D341Med (cell line): ENCODE data around the gene SLC41A1.
A peak's percentile ranks its signal among the peaks of the same experiment; 100 is the strongest.

Experiments used
- DNase-seq: peaks from one replicate; pipeline ENCODE4 v3.0.0; 2012; ENCODE audit warnings: low spot score

SLC41A1 gene

DNA sequence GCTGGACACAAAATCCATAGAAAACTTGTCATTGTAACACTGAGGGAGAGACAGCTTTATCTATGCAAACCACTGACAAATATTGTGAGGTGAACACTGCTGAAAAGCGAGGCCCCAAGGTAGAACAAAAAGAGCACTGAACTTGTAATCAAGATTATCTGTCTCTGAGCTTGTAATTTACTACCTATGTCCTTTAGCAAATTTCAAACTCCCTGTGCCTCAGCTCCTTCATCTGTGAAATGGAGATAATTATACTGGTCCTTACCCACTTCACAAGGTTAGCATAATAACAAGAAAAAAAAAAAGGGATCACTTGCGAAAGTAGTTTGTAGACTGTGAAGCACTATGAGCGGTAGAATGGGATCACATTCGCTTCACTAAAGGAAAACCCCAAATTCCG, 58.1 kb downstream of the SLC41A1 start:
- no peak for DNase-seq

DNA sequence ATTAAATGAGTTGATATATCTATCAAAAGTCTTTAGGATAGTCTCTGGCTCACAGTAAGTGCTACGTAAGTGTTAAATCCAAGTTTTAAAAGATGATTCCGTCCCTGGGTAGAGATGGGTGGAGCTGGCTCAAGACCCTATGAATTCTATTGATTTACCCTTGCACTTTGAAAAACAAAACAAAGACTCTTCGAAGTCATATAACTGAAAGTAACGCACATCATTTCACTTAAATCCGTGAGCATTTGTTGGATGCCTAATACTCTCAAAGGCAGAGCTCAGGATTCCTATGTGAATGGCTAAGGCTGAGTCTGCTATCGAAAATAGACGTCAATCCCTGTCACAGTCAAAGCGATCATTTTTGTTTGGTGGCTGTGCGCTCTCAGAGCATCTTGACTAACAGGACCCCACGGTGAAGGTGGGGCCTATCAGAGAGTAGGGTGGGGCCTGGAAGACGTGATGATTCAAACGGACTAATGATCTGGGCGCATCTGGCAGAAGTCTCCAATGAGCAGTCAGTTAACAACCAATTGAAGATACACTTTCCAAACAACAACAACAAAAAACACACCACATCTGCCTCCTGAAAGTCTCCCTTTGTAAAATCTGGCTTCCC, 61.9 kb downstream of the SLC41A1 start:
- DNase-seq = no peak

DNA sequence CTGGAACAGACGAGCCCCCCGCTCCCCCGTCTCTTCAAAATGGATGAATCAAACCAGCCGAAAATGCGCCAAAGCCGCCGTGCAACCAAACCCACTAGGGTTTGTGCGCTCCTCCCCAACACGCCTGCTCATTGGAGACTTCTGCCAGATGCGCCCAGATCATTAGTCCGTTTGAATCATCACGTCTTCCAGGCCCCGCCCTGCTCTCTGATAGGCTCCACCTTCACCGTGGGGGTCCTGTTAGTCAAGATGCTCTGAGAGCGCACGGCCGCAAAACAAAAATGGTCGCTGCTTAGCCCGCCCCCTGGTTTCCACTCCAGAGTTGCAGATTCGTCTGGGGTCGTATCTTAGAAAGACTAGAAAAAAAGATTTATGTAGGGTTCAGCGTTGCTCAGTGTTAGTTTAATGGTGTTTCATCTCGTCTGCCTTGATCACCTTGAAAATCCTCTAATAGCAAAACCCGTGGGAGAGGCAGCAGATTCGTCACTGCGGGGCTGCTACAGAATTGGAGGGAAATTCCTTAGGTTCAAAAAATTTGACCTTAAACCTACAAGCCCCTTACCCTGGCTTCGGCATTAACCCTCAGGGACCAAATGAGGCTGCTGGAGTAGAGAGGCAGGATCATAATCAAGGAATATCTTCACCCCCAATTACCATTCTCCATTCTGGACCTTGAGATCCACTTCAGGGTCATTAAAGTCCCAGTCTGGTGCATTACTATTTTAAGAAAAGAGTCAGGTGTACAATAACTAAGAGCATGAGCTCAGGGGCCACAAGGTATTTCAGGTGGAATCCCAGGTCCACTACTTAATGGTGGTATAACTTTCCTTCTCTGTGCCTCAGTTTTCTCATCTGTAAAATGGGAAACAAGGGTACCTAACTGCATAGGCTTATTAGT, 62.6 kb downstream of the SLC41A1 start, which contains the start of gene NUCKS1:
Gene NUCKS1, minus strand, starts transcription at position 45 of the 898 bp plus-strand sequence. CDS start 209 bp downstream, outside the sequence.
- DNase-seq = peak; percentile 91

DNA sequence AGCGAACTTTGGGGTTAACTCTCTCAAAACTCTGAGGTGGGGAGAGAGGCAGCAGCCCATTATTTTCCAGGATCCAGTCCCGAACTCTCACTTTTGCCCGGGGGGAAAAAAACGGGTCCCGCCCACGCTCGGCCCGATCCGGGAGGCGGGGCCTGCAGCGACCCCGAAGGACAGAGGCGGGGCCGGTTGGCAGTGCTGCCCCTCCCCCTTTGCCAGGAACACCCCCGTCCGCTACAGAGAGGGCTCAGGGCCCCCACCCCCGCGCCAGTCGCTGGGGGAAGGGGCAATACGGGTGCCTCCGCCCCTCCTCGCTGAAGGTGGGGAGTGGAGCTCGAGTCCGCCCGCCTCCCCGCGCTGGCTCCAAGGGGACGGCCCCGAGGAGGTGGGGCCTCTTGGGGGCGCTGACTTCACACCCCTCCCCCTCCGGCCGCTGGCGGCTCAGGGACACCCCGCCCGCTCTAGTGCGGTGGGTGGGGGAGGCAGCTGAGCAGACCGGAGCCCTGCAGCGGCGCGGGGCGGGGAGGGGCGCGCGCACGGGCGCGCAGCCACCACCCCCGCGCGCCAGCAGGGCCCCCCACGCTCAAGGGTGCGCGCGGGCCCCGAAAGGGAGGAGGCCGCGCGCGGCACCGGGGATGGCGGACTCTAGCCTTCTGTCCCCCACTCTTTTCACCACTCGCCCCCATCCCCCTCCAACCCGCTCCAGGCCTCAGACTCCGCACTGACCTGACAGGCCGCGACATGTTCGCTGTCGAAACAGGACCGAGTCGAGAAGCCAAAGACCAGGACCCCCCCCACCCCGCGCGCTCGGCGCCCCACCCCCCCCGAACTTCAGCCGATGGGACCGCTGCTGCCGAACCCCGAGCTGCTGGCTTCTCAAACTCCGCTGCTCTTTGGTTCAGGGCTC, 63.5 kb downstream of the SLC41A1 start:
- DNase-seq = peak; percentile 97

DNA sequence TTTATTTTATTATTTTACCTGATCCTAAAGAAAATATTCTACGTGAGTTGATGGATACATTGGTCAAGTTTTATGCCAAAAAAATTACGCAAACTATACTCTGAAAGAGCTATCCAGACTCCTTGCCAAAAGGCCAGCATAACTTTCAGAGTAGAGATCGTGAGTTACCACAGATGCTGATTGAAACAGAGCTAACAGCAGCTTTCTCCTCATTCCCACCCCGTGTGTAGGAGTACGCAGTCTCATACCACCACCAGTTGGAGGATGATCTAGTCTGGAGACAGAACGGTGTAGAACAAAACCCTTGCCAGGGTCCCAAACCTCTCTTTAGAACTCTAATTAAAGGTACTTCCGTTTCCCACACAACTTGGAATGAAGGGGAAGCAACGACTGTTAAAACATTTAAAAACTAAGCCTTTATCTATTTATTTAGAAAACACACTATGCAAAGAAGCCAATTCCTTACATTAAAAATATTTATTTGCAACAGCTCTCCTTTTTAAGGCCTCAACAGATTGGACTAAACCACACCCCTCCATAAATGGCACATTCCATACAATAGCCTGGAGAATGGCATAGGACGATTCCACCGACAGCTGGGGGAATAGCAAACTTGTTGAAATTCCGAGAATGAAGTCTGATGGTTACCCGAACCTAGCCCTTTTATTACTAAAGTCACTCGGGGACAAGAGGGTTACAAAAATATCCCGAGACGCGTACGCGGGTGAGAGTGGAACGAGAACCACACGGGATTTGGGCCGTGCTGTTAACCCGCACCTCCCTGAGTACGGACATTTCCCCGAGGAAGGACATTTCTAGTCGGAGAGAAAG, 64.4 kb downstream of the SLC41A1 start:
- peak; percentile 28 for DNase-seq

DNA sequence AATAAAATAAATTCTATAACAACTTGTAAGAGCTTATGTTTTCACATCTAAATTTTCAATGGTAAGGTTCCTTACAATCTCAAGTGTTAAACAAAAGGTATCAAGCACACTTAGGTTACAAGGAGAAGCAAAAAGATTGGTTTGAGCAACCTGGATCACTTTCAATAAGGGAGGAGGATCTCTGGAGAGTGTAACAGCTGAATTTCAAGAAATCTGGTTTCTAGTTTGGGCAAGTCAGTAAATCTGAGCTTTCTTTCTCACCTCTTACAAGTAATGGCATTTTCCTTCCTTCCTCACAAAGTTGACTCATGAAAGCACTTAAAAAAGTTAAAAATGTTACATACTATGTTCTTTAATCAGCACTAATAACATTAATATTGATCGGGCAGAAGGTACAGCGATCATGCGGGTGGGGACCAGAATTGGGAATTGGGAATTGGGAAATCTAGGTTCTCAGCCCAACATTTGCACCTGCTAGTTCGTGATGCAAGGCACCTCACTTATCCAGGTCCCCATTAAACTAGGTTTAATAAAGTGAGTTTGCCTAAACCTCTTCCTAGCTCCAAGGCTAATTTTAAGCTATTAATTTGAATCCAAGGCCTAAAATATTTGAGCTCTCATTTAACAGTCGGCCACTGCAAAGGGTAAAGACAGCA, 66.1 kb downstream of the SLC41A1 start:
- no peak for DNase-seq

DNA sequence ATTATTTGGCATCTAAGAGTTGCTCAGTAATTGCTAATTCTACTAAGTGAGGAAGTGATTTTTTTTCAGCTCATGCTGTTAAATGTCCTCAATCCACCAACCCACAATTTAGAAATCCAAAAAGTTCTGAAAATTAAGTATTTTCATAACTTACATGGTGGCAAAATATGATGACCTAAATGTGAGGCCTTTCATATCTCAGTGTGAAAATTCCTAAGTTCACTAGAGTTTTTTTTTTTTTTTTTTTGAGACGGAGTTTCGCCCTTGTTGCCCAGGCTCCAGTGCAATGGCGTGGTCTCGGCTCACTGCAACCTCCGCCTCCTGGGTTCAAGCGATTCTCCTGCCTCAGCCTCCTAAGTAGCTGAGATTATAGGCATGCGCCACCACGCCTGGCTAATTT, 68.6 kb downstream of the SLC41A1 start:
- no peak for DNase-seq

DNA sequence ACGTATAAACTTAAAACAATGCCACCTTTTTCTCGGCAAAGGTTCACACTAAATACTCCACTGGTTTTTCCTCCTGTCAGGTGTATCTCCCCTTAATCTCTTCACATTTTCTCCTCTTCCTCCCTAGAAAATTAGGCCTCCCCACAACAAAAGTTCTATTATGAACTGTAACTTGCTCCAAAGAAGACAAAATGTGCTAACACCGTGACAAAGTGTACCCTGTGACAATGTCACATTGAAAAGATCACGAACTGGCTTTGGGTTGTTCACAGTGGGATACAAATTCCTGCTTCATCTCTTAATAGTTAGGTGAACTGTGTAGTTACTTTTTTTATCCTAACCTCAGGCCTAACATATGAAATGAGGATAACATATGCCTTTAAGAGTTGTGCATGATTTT, 69.0 kb downstream of the SLC41A1 start:
- no peak for DNase-seq

DNA sequence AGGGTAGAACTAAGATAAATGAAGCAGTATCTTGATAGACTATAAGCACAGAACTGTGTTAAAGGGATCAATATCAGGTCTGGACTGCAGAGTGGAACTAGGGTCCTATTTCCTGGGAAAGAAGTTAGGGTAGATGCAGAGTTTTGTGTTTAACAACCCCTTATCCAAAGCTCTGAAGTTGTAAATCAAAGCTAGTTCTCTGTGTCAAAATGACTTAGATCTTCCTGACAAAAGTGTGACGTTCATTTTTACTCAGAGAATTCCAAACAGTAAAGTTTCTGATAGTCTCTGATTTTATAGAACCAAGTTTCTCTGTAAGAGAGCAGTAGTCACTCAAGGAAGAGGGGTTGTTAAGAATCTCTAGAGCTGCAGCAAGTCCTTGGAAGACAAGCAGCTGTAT, 71.3 kb downstream of the SLC41A1 start:
- no peak for DNase-seq

DNA sequence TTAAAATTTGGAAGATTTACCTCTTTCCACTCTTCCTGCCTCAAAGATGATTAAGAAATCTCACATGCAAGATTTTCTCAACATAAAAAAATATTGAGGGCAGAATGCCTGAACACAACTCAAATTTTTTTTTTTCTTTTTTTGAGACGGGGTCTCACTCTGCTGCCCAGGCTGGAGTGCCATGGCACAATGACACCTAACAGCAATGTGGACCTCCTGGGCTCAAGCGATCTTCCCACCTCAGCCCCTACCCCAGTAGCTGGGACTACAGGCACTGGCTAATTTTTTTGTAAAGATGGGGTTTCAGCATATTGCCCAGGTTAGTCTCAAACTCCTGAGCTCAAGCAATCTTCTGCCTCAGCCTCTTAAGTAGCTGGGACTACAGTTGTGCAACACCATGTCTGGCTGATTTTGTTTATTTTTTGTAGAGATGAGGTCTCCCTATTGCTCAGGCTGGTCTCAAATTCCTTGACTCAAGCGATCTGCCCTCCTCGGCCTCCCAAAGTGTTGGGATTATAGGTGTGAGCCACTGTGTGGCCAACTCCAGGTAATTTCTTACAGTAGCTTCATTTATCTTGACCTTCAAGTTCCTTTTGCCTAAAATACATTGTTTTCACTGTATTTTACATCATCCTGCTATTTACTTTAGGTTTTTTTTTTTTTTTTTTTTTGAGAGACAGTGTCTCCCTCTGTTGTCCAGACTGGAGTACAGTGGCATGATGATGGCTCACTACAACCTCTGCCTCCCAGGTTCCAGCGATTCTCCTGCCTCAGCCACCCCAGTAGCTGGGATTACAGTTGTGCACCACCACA, 73.4 kb downstream of the SLC41A1 start:
- no peak for DNase-seq
